ENCODE results near the gene TMEM123.

Gene TMEM123

GRCh38 chr11:102472127-102472526 lies 19.6 kb upstream of the TMEM123 start:
- no peak for DNase-seq (ENCODE audit: low spot score)

GRCh38 chr11:102471474-102471873 lies 18.9 kb upstream of the TMEM123 start:
- DNase-seq (ENCODE audit: low spot score) = no peak

GRCh38 chr11:102470251-102470650 lies 17.7 kb upstream of the TMEM123 start:
- DNase-seq (ENCODE audit: low spot score) = no peak

- DNase-seq (ENCODE audit: low spot score) = no peak
Measured at GRCh38 chr11:102469196-102469821, 16.7 kb upstream of the TMEM123 start.

- no peak for DNase-seq (ENCODE audit: low spot score)
Measured at GRCh38 chr11:102468616-102469195, 16.1 kb upstream of the TMEM123 start.

GRCh38 chr11:102467853-102468580 lies 15.5 kb upstream of the TMEM123 start:
- no peak for DNase-seq (ENCODE audit: low spot score)

GRCh38 chr11:102467080-102467708 lies 14.6 kb upstream of the TMEM123 start:
- DNase-seq (ENCODE audit: low spot score) = peak; percentile 59

- DNase-seq (ENCODE audit: low spot score) = no peak
Measured at GRCh38 chr11:102465696-102466095, 13.1 kb upstream of the TMEM123 start.

GRCh38 chr11:102464859-102465500 lies 12.4 kb upstream of the TMEM123 start:
- DNase-seq (ENCODE audit: low spot score) = no peak

GRCh38 chr11:102464037-102464436 lies 11.5 kb upstream of the TMEM123 start:
- DNase-seq (ENCODE audit: low spot score) = no peak

GRCh38 chr11:102462610-102463009 lies 10.0 kb upstream of the TMEM123 start:
- no peak for DNase-seq (ENCODE audit: low spot score)

GRCh38 chr11:102459393-102459792 lies 6.8 kb upstream of the TMEM123 start:
- DNase-seq (ENCODE audit: low spot score) = no peak

GRCh38 chr11:102458548-102458947 lies 6.0 kb upstream of the TMEM123 start:
- no peak for DNase-seq (ENCODE audit: low spot score)

- DNase-seq (ENCODE audit: low spot score) = no peak
Measured at GRCh38 chr11:102457865-102458264, 5.3 kb upstream of the TMEM123 start.

- no peak for DNase-seq (ENCODE audit: low spot score)
Measured at GRCh38 chr11:102457056-102457677, 4.6 kb upstream of the TMEM123 start.

GRCh38 chr11:102456381-102456780 lies 3.8 kb upstream of the TMEM123 start:
- no peak for DNase-seq (ENCODE audit: low spot score)

GRCh38 chr11:102453921-102454320 lies 1.4 kb upstream of the TMEM123 start:
- no peak for DNase-seq (ENCODE audit: low spot score)

- no peak for DNase-seq (ENCODE audit: low spot score)
Measured at GRCh38 chr11:102453302-102453695, 734 bp upstream of the TMEM123 start.

GRCh38 chr11:102451681-102452460 lies 694 bp downstream of the TMEM123 start:
- DNase-seq (ENCODE audit: low spot score) = peak; percentile 65

GRCh38 chr11:102451041-102451680 lies 1.4 kb downstream of the TMEM123 start:
- DNase-seq (ENCODE audit: low spot score) = no peak

Data from LoVo (cell line).